ENCODE data around the gene MAEA.

Gene MAEA

GRCh38 chr4:1382776-1383727, 93.4 kb downstream of the MAEA start:
- DNase-seq: no peak

DNA sequence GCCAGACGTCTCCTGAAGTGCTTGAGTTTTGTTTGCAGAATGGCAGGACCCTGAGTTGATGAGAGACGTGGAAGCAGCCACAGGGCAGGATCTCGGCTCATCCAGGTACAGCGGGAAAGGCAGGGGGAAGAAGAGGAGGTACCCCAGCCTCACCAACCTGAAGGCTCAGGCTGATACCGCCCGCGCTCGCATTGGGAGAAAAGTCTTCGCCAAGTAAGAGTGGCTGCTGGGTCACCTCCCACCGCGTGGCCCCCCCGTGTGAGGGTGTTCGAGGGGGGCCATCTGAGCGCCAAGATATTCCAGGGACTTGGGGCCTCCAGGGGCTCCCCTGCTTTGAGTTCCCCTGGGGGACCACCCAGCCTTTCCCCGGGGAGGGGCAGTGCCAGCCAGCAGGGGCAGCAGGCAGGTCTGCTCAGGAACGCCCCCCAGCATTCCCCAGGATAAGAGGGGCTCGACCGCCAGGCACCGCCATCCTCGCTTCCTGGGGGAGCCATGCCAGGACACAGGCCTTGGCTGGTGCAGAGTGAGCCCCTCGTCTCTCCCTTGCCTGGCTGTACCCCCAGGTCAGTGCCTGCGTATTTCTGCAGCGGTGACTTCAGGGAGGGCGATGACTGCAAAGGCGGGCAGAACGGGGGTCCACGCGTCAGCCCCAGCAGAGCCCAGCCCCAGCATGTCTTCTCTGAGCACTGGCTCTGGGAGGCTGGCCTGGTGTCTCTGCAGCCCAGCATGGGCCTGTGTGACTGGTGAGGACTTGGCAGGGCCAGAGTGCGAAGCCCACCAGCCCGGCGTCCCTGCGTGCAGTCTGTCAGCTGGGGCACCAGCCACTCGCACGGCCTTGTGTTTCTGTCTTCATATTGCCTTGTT, 94.3 kb downstream of the MAEA start:
- DNase-seq: no peak

DNA sequence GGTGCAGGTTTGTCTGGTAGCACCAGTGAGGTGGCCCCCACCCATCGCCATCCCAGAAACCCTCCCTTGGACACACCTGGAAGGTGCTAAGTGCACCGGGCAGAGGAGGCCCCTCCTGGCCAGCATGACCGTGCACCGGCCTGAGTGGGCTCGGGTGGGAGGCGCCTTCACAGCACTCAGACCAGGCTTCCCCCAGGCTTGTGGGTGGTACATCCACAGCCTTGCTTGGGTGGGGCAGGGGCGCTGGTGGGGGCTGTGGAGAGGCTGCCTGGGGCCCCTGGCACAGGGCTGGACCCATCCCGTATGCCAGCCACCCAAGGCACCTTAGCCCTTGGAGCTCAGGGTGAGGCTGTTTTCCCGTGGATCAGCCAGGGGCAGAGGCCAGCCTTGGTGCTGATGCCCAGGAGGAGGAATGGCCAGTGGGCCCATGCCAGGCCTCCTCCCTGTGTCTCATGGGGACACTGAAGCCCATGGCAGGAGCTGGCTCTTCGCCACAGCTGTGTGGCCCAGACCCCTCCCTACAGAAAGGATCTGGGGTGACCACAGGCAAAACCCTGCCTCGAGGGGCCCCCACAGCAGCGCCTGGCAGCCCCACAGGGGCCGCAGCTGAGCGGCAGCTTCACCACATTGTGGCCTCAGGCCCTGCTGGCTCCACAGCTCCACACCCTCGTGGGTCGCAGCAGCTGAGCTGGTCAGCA, 95.1 kb downstream of the MAEA start:
- DNase-seq: no peak

GRCh38 chr4:1385373-1386340, 96.0 kb downstream of the MAEA start:
- DNase-seq: no peak

Data from NCI-H2107 (cell line).